DMS114 treated with DMSO at 0.1 percent for 48 hours (cell line): Measurements from ENCODE around the gene GPR176.
"Not testable (repeated sequence)": the region's sequence is repeated elsewhere in the genome, so short reads cannot be mapped to it uniquely, and the experiment has no call there.

Experiments
- DNase-seq: peaks from one replicate; lab custom pipeline; 2025; ENCODE audit not compliant: unreplicated experiment; lab: John Stamatoyannopoulos, UW

Gene GPR176

GRCh38 chr15:39817892-39818291, 102.2 kb downstream of the GPR176 start:
- no peak for DNase-seq

GRCh38 chr15:39814489-39814888, 105.6 kb downstream of the GPR176 start:
- DNase-seq = no peak

- DNase-seq = not testable (repeated sequence)
Observed at GRCh38 chr15:39812651-39813050, 107.4 kb downstream of the GPR176 start.

- DNase-seq = no peak
Observed at GRCh38 chr15:39808909-39809308, 111.2 kb downstream of the GPR176 start.

- no peak for DNase-seq
Observed at GRCh38 chr15:39807791-39808190, 112.3 kb downstream of the GPR176 start.

- DNase-seq = no peak
Observed at GRCh38 chr15:39804026-39804425, 116.0 kb downstream of the GPR176 start.

GRCh38 chr15:39803016-39803415, 117.0 kb downstream of the GPR176 start:
- no peak for DNase-seq

- peak; percentile 2 for DNase-seq
Observed at GRCh38 chr15:39801641-39802309, 118.3 kb downstream of the GPR176 start.

- DNase-seq = no peak
Observed at GRCh38 chr15:39799552-39800011, 120.5 kb downstream of the GPR176 start.

- no peak for DNase-seq
Observed at GRCh38 chr15:39798382-39798781, 121.7 kb downstream of the GPR176 start.

GRCh38 chr15:39797407-39797806, 122.7 kb downstream of the GPR176 start:
- DNase-seq = no peak

GRCh38 chr15:39796601-39797000, 123.5 kb downstream of the GPR176 start:
- no peak for DNase-seq

- DNase-seq = no peak
Observed at GRCh38 chr15:39795486-39795885, 124.6 kb downstream of the GPR176 start.

- DNase-seq = no peak
Observed at GRCh38 chr15:39794954-39795353, 125.1 kb downstream of the GPR176 start.

- no peak for DNase-seq
Observed at GRCh38 chr15:39793923-39794322, 126.1 kb downstream of the GPR176 start.

- no peak for DNase-seq
Observed at GRCh38 chr15:39792844-39793335, 127.2 kb downstream of the GPR176 start.

GRCh38 chr15:39792025-39792843, 127.8 kb downstream of the GPR176 start:
- DNase-seq = no peak

GRCh38 chr15:39789736-39790135, 130.3 kb downstream of the GPR176 start:
- no peak for DNase-seq

- DNase-seq = no peak
Observed at GRCh38 chr15:39788800-39789565, 131.1 kb downstream of the GPR176 start.

- DNase-seq = no peak
Observed at GRCh38 chr15:39788108-39788507, 132.0 kb downstream of the GPR176 start.

GRCh38 chr15:39787479-39787878, 132.6 kb downstream of the GPR176 start:
- DNase-seq = no peak
